GM12878 (cell line): Measurements from ENCODE around the gene ST3GAL5. TPM values are rescaled to one million over a fixed set of nuclear protein-coding genes. Genes with fewer than 3 reads are reported as not detected.

Source experiments
- BCL3 ChIP-seq: IDR thresholded peaks from 2 replicates; pipeline ENCODE4 v1.6.1; 2011; ENCODE audit warnings: borderline replicate concordance, low read depth, mild to moderate bottlenecking, moderate library complexity, low read length; ENCODE audit not compliant: insufficient read depth, poor library complexity, severe bottlenecking
- CHD2 ChIP-seq: IDR thresholded peaks from 2 replicates; pipeline ENCODE4 v1.6.1; 2011; ENCODE audit warnings: low read depth, low read length, improper control_type of control experiment, borderline replicate concordance
- E4F1 ChIP-seq: fragments of 450-650 bp; IDR thresholded peaks from 2 replicates; pipeline ENCODE4 v1.6.1; 2018; ENCODE audit warnings: borderline replicate concordance, mild to moderate bottlenecking; ENCODE audit not compliant: partially characterized antibody
- HCFC1 ChIP-seq: fragments of 150-350 bp; IDR thresholded peaks from 2 replicates; pipeline ENCODE4 v1.6.1; 2014; ENCODE audit warnings: low read length
- HDAC2 ChIP-seq: fragments of 200-600 bp; sonication (generic); IDR thresholded peaks from 2 replicates; pipeline ENCODE4 v1.6.1; 2017
- IKZF1 ChIP-seq: fragments of 450-650 bp; conservative IDR thresholded peaks from 2 replicates; pipeline ENCODE4 v1.6.1; 2017; ENCODE audit warnings: antibody characterized with exemption, mild to moderate bottlenecking
- IKZF2 ChIP-seq, 2 experiments: fragments of 450-650 bp; IDR thresholded peaks; 2 replicates each; pipeline ENCODE4 v1.6.1; 2017; ENCODE audit warnings: mild to moderate bottlenecking in 2 of 2, moderate library complexity in 2 of 2
- PKNOX1 ChIP-seq: fragments of 450-650 bp; IDR thresholded peaks from 2 replicates; pipeline ENCODE4 v1.6.1; 2016; ENCODE audit warnings: mild to moderate bottlenecking
- SREBF1 ChIP-seq: IDR thresholded peaks from 2 replicates; pipeline ENCODE4 v1.6.1; 2012; ENCODE audit warnings: mild to moderate bottlenecking, low read length
- STAT1 ChIP-seq: fragments of 450-650 bp; conservative IDR thresholded peaks from 2 replicates; pipeline ENCODE4 v1.6.1; 2014; ENCODE audit warnings: antibody characterized with exemption, mild to moderate bottlenecking
- ZBTB4 ChIP-seq: fragments of 450-650 bp; formaldehyde crosslinking; IDR thresholded peaks from 2 replicates; pipeline ENCODE4 v1.4.0; 2022; ENCODE audit warnings: mild to moderate bottlenecking, moderate library complexity
- ZNF207 ChIP-seq: fragments of 450-650 bp; IDR thresholded peaks from 2 replicates; pipeline ENCODE4 v1.6.1; 2014; ENCODE audit warnings: antibody characterized with exemption, mild to moderate bottlenecking, borderline replicate concordance
- ZNF217 ChIP-seq: fragments of 450-650 bp; IDR thresholded peaks from 2 replicates; pipeline ENCODE4 v1.6.1; 2017; ENCODE audit warnings: antibody characterized with exemption, mild to moderate bottlenecking
- ZNF24 ChIP-seq: fragments of 450-650 bp; IDR thresholded peaks from 2 replicates; pipeline ENCODE4 v1.6.1; 2017; ENCODE audit warnings: antibody characterized with exemption, mild to moderate bottlenecking
- ZNF592 ChIP-seq: fragments of 450-650 bp; IDR thresholded peaks from 2 replicates; pipeline ENCODE4 v1.6.1; 2017; ENCODE audit warnings: mild to moderate bottlenecking, moderate library complexity
- polyA plus RNA-seq, 11 experiments: library from polyadenylated mRNA; depleted of rRNA in 4 of 11; unstranded in 6 of 11; stranded (reverse) in 5 of 11; fragments of >200 nt; fragmentation: Nextera tagmentation in 4 of 11; fragmentation: Illumina TruSeq in 1 of 11; extraction: Ambion mirVana in 4 of 11; extraction: Trizol in 1 of 11; gene quantifications; 1 replicate in 1 of 11; 2 replicates in 10 of 11; pipeline versions ENCODE4 v1.2.1 to v1.2.3, GENCODE V29; 2011 to 2016; ENCODE audit warnings: inconsistent platforms in 2 of 11, missing spikeins in 2 of 11, low read depth in 1 of 11
- total RNA-seq, 4 experiments: library from RNA; depleted of rRNA in 3 of 4; stranded (reverse); fragments of >200 nt in 3 of 4; fragmentation: Illumina TruSeq in 1 of 4; extraction: Trizol in 1 of 4; gene quantifications; 2 replicates each; pipeline versions ENCODE4 v1.2.1 to v1.2.3, GENCODE V29; 2013 to 2021

ST3GAL5 gene
- total and polyA plus RNA-seq, 10 of the 15 experiments (the other 5 are each of a cell fraction or from before 2014, with no cell fraction given), result 5.2 to 60.9 (median 10.2) TPM

- TF ChIP-seq ZBTB4 (CRISPR knock-in tag) (no peak), SREBF1 (no peak), IKZF2 (IDR thresholded peaks at IDR 0.05) (no peak), ZNF217 (no peak), ZNF592 (no peak), BCL3 (no peak), HCFC1 (no peak), CHD2 (no peak), IKZF1 (peak; percentile 28; the same call in 1 of the 2 replicates), ZNF24 (0 out of 2 replicates have a peak, but pooled peaks have one; percentile 31), STAT1 (no peak), ZNF207 (no peak), E4F1 (no peak), HDAC2 (no peak), PKNOX1 (no peak)
Measured at GRCh38 chr2:85826990-85827878, 61.6 kb downstream of the ST3GAL5 start (continued).
